ENCODE results near the gene CDRT4. TPM values are rescaled to one million over a fixed set of nuclear protein-coding genes. Genes with fewer than 3 reads are reported as not detected.

The CDRT4 gene
- total and polyA plus RNA-seq, 2 experiments from 2014 or later: 6.5 to 13.0 TPM

DNA sequence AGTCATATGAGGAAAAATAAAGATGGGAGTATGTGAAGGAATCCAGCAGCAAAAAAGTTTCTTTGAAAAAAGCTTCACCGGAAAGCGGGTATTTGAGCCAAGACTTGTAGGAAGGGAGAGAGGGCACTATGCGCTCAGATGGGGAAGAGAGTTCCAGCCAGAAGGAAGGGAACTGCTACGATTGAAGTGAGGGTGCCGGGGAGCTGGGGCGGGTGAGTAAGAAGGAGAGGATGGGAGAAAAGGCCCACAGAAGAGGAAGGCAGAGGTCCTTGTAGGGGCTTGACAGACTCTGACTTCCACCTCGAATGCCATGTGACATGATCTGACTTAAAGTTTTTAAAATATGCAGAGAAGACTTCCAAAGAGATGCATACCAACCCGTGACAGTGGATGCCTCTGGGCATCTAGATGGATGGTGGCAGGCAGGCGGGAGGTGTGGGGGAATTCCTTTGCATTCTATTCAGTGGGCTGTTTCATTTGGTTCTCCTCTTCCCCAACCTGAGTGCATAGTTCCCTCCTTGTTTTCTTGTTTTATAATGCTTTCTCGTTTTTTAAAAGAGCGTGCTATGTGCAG lies 44.9 kb downstream of the CDRT4 start:
- ATAC-seq (no peak), DNase-seq (ENCODE audit: low spot score) (no peak)
- no peaks in the 10 kb centered on the region for H3K9me2 ChIP-seq (ENCODE audit: insufficient read depth)
- Mint-ChIP-seq H3K27ac (no peak overlapping the region), H3K27me3 (ENCODE audit: insufficient read depth, low read depth, poor library complexity) (peaks cover 1% of the 10 kb centered on the region), H3K4me1 (peaks cover 5% of the 10 kb centered on the region; the same call in 2 of the 3 replicates), H3K36me3 (ENCODE audit: low read depth) (peaks cover 4% of the 10 kb centered on the region; the same call in 2 of the 3 replicates), H3K4me3 (no peak overlapping the region), H3K9me3 (peaks cover 3% of the 10 kb centered on the region; the same call in 1 of the 3 replicates)
- H3F3A ChIP-seq (replicated peaks; ENCODE audit: low read depth): no peaks in the 10 kb centered on the region
- H3K4me3 ChIP-seq: no peak overlapping the region
- H3K4me1 ChIP-seq (ENCODE audit: insufficient read depth): no peaks in the 10 kb centered on the region
- no peak overlapping the region for H3K27ac ChIP-seq (ENCODE audit: low read depth)
- no peak overlapping the region for H3K4me2 ChIP-seq
- H2AFZ ChIP-seq: no peak overlapping the region
- H4K20me1 ChIP-seq (replicated peaks; ENCODE audit: insufficient read depth): no peaks in the 10 kb centered on the region
- no peaks in the 10 kb centered on the region for H3K27me3 ChIP-seq (ENCODE audit: insufficient read depth)
- TF ChIP-seq STAT1 (IDR thresholded peaks at IDR 0.05; ENCODE audit: unreplicated experiment): no peak
- TF ChIP-seq, protein P1, sequence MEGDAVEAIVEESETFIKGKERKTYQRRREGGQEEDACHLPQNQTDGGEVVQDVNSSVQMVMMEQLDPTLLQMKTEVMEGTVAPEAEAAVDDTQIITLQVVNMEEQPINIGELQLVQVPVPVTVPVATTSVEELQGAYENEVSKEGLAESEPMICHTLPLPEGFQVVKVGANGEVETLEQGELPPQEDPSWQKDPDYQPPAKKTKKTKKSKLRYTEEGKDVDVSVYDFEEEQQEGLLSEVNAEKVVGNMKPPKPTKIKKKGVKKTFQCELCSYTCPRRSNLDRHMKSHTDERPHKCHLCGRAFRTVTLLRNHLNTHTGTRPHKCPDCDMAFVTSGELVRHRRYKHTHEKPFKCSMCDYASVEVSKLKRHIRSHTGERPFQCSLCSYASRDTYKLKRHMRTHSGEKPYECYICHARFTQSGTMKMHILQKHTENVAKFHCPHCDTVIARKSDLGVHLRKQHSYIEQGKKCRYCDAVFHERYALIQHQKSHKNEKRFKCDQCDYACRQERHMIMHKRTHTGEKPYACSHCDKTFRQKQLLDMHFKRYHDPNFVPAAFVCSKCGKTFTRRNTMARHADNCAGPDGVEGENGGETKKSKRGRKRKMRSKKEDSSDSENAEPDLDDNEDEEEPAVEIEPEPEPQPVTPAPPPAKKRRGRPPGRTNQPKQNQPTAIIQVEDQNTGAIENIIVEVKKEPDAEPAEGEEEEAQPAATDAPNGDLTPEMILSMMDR (conservative IDR thresholded peaks at IDR 0.05; ENCODE audit: low read depth in 2 of 2): no peak
- no peak for TF ChIP-seq ZNF331 (CRISPR knock-in tag; IDR thresholded peaks at IDR 0.05; ENCODE audit: low read depth)
- TF ChIP-seq, protein P2, sequence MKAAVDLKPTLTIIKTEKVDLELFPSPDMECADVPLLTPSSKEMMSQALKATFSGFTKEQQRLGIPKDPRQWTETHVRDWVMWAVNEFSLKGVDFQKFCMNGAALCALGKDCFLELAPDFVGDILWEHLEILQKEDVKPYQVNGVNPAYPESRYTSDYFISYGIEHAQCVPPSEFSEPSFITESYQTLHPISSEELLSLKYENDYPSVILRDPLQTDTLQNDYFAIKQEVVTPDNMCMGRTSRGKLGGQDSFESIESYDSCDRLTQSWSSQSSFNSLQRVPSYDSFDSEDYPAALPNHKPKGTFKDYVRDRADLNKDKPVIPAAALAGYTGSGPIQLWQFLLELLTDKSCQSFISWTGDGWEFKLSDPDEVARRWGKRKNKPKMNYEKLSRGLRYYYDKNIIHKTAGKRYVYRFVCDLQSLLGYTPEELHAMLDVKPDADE (IDR thresholded peaks at IDR 0.05): no peak
- TF ChIP-seq, protein P3, sequence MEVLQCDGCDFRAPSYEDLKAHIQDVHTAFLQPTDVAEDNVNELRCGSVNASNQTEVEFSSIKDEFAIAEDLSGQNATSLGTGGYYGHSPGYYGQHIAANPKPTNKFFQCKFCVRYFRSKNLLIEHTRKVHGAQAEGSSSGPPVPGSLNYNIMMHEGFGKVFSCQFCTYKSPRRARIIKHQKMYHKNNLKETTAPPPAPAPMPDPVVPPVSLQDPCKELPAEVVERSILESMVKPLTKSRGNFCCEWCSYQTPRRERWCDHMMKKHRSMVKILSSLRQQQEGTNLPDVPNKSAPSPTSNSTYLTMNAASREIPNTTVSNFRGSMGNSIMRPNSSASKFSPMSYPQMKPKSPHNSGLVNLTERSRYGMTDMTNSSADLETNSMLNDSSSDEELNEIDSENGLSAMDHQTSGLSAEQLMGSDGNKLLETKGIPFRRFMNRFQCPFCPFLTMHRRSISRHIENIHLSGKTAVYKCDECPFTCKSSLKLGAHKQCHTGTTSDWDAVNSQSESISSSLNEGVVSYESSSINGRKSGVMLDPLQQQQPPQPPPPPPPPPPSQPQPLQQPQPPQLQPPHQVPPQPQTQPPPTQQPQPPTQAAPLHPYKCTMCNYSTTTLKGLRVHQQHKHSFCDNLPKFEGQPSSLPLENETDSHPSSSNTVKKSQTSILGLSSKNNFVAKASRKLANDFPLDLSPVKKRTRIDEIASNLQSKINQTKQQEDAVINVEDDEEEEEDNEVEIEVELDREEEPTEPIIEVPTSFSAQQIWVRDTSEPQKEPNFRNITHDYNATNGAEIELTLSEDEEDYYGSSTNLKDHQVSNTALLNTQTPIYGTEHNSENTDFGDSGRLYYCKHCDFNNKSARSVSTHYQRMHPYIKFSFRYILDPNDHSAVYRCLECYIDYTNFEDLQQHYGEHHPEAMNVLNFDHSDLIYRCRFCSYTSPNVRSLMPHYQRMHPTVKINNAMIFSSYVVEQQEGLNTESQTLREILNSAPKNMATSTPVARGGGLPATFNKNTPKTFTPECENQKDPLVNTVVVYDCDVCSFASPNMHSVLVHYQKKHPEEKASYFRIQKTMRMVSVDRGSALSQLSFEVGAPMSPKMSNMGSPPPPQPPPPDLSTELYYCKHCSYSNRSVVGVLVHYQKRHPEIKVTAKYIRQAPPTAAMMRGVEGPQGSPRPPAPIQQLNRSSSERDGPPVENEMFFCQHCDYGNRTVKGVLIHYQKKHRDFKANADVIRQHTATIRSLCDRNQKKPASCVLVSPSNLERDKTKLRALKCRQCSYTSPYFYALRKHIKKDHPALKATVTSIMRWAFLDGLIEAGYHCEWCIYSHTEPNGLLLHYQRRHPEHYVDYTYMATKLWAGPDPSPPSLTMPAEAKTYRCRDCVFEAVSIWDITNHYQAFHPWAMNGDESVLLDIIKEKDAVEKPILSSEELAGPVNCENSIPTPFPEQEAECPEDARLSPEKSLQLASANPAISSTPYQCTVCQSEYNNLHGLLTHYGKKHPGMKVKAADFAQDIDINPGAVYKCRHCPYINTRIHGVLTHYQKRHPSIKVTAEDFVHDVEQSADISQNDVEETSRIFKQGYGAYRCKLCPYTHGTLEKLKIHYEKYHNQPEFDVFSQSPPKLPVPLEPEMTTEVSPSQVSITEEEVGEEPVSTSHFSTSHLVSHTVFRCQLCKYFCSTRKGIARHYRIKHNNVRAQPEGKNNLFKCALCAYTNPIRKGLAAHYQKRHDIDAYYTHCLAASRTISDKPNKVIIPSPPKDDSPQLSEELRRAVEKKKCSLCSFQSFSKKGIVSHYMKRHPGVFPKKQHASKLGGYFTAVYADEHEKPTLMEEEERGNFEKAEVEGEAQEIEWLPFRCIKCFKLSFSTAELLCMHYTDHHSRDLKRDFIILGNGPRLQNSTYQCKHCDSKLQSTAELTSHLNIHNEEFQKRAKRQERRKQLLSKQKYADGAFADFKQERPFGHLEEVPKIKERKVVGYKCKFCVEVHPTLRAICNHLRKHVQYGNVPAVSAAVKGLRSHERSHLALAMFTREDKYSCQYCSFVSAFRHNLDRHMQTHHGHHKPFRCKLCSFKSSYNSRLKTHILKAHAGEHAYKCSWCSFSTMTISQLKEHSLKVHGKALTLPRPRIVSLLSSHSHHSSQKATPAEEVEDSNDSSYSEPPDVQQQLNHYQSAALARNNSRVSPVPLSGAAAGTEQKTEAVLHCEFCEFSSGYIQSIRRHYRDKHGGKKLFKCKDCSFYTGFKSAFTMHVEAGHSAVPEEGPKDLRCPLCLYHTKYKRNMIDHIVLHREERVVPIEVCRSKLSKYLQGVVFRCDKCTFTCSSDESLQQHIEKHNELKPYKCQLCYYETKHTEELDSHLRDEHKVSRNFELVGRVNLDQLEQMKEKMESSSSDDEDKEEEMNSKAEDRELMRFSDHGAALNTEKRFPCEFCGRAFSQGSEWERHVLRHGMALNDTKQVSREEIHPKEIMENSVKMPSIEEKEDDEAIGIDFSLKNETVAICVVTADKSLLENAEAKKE (CRISPR knock-in tag; IDR thresholded peaks at IDR 0.05): no peak
- TF ChIP-seq, protein P4, sequence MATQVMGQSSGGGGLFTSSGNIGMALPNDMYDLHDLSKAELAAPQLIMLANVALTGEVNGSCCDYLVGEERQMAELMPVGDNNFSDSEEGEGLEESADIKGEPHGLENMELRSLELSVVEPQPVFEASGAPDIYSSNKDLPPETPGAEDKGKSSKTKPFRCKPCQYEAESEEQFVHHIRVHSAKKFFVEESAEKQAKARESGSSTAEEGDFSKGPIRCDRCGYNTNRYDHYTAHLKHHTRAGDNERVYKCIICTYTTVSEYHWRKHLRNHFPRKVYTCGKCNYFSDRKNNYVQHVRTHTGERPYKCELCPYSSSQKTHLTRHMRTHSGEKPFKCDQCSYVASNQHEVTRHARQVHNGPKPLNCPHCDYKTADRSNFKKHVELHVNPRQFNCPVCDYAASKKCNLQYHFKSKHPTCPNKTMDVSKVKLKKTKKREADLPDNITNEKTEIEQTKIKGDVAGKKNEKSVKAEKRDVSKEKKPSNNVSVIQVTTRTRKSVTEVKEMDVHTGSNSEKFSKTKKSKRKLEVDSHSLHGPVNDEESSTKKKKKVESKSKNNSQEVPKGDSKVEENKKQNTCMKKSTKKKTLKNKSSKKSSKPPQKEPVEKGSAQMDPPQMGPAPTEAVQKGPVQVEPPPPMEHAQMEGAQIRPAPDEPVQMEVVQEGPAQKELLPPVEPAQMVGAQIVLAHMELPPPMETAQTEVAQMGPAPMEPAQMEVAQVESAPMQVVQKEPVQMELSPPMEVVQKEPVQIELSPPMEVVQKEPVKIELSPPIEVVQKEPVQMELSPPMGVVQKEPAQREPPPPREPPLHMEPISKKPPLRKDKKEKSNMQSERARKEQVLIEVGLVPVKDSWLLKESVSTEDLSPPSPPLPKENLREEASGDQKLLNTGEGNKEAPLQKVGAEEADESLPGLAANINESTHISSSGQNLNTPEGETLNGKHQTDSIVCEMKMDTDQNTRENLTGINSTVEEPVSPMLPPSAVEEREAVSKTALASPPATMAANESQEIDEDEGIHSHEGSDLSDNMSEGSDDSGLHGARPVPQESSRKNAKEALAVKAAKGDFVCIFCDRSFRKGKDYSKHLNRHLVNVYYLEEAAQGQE (IDR thresholded peaks at IDR 0.05; ENCODE audit: unreplicated experiment): no peak
- TF ChIP-seq EZH2phosphoT487 (IDR thresholded peaks at IDR 0.05; ENCODE audit: unreplicated experiment): no peak
- TF ChIP-seq POLR2AphosphoS5 (IDR thresholded peaks at IDR 0.05; ENCODE audit: low read depth): no peak
- TF ChIP-seq EZH2 (IDR thresholded peaks at IDR 0.05; ENCODE audit: low read depth, unreplicated experiment): no peak
- H3K79me2 ChIP-seq (replicated peaks; ENCODE audit: insufficient read depth): no peaks in the 10 kb centered on the region
- H3K36me3 ChIP-seq (ENCODE audit: insufficient read depth): no peaks in the 10 kb centered on the region

Measured in GM23338 (cell line).